ENCODE results near the gene ITPKA.

Gene ITPKA

GRCh38 chr15:41491889-41492288, 1.8 kb upstream of the ITPKA start:
- no peak for DNase-seq

- no peak for DNase-seq
These were observed 973 bp upstream of the ITPKA start for GRCh38 chr15:41492597-41493204.

- no peak for DNase-seq
These were observed 172 bp downstream of the ITPKA start for GRCh38 chr15:41493902-41494189.

GRCh38 chr15:41494190-41494921, 682 bp downstream of the ITPKA start:
- DNase-seq, result no peak

GRCh38 chr15:41494922-41495735, 1.5 kb downstream of the ITPKA start:
- DNase-seq, result no peak

- DNase-seq, result no peak
These were observed 2.3 kb downstream of the ITPKA start for GRCh38 chr15:41495736-41496599.

- DNase-seq, result no peak
These were observed 5.0 kb downstream of the ITPKA start for GRCh38 chr15:41498657-41499056.

- DNase-seq, result no peak
These were observed 5.6 kb downstream of the ITPKA start for GRCh38 chr15:41499109-41499851.

- DNase-seq, result no peak
These were observed 7.7 kb downstream of the ITPKA start for GRCh38 chr15:41501191-41501917.

- no peak for DNase-seq
These were observed 8.5 kb downstream of the ITPKA start for GRCh38 chr15:41501931-41502794.

GRCh38 chr15:41502795-41503668, 9.4 kb downstream of the ITPKA start:
- DNase-seq, result no peak

GRCh38 chr15:41503669-41504010, 10.0 kb downstream of the ITPKA start:
- no peak for DNase-seq

- no peak for DNase-seq
These were observed 11.2 kb downstream of the ITPKA start for GRCh38 chr15:41504751-41505492.

GRCh38 chr15:41505776-41506175, 12.1 kb downstream of the ITPKA start:
- DNase-seq, result no peak

GRCh38 chr15:41506796-41507341, 13.2 kb downstream of the ITPKA start:
- DNase-seq, result no peak

- DNase-seq, result no peak
These were observed 14.2 kb downstream of the ITPKA start for GRCh38 chr15:41507820-41508290.

- no peak for DNase-seq
These were observed 17.1 kb downstream of the ITPKA start for GRCh38 chr15:41510728-41511127.

GRCh38 chr15:41511331-41511898, 17.7 kb downstream of the ITPKA start:
- no peak for DNase-seq
